Urinary bladder (tissue), 4 donors: ENCODE results near the gene TBX6. TPM values are rescaled to one million over a fixed set of nuclear protein-coding genes. Genes with fewer than 3 reads are reported as not detected.
"Not testable (repeated sequence)": the region's sequence is repeated elsewhere in the genome, so short reads cannot be mapped to it uniquely, and the experiment has no call there.

Experiments used
- DNase-seq: peaks from one replicate; pipeline ENCODE4 v3.0.0-alpha.2; 2015; ENCODE audit errors: extremely low spot score
- H3K27ac ChIP-seq: one replicate; pipeline ENCODE4 v1.5.1; 2013; ENCODE audit warnings: low read depth, mild to moderate bottlenecking, moderate library complexity
- H3K36me3 ChIP-seq: one replicate; pipeline ENCODE4 v1.6.1; 2013; ENCODE audit warnings: mild to moderate bottlenecking, moderate library complexity; ENCODE audit not compliant: insufficient read depth
- H3K4me1 ChIP-seq: one replicate; pipeline ENCODE4 v1.6.1; 2013; ENCODE audit warnings: mild to moderate bottlenecking, moderate library complexity; ENCODE audit not compliant: insufficient read depth
- H3K4me3 ChIP-seq: one replicate; pipeline ENCODE4 v1.5.1; 2013; ENCODE audit warnings: low read depth, low read length
- WGBS: extraction: QIAGEN DNeasy Blood & Tissue Kit; methylation state at CpG from one replicate; pipeline ENCODE4 v1.1.7; 2013; 5-methylcytosine and 5-hydroxymethylcytosine counted together
- polyA plus RNA-seq: library from polyadenylated mRNA; stranded (reverse); fragments of 200-250 nt; gene quantifications from one replicate; pipeline ENCODE4 v1.2.3, GENCODE V29; 2013
- total RNA-seq: library from RNA; depleted of rRNA; stranded (reverse); fragments of >200 nt; gene quantifications from one replicate; pipeline ENCODE4 v1.2.3, GENCODE V29; 2014
- donor health status: healthy with polysubstance abuse.
- donor health status: healthy.

TBX6 gene
- total RNA-seq, result 0.79 TPM
- polyA plus RNA-seq, result 2.2 TPM

DNA sequence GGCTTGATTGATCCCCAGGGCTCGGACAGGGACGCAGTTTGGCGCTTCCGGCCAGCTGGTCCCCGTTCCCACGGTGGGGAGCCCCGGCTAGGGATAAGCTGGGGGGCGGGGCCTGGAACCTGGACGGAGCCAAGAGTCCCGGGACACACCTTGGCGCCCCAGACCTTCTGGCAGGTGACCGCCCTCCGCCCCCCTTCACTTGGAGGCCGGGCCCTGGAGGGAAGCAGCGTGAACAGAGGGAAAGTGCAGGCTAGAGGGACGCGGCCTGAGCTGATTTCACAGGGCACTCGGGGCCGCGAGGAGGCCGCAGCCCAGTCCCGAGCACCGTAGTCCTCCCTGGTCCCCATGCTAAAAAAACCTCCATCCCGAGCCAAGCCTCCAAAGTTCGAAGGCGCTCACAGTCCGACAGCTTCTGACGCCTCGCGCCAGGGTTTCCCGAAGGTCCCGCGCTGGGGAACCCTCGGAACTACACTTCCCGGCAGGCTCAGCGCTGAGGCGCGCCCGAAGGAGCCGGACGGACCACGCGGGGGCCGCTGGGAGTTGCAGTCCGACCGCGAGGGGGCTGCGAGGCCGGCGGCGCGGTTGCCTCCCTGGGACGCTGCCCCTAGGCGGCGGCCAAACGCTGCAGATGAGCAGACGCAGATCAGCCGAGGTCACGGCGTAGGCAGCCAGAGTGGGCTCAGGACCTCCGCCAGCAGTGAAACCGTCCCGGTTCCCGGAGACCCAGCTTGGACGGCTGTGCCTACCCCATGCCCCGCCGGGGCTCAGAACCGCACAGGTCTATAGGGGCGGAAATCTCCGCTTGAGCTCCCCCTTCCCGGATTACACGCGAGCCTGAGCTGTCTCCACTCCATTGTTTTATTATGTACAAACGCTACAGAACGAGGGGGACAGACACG, at the start of gene TBX6:
Gene TBX6, minus strand, starts transcription at position 451 of the 899 bp plus-strand sequence. CDS start 731 bp downstream, outside the sequence.
- peak within 1 kb of the TSS; percentile 34 for H3K4me3 ChIP-seq
- WGBS, result under 1% methylated on average over 76 of the region's 76 CpGs
- H3K27ac ChIP-seq, result peak within 1 kb of the TSS; percentile 77
- DNase-seq, result peak; percentile 79
- no peaks in the 10 kb centered on the region for H3K4me1 ChIP-seq
- H3K36me3 ChIP-seq, result no peaks in the 10 kb centered on the region

GRCh38 chr16:30139583-30140481, 48.1 kb upstream of the TBX6 start:
- 72% methylated on average over 13 of the region's 13 CpGs for WGBS
- H3K4me1 ChIP-seq, result no peaks in the 10 kb centered on the region
- no peak for DNase-seq

GRCh38 chr16:30137897-30138296, 46.2 kb upstream of the TBX6 start:
- Histone ChIP-seq H3K27ac (no peak overlapping the region), H3K4me3 (no peak overlapping the region), H3K36me3 (no peaks in the 10 kb centered on the region), H3K4me1 (no peaks in the 10 kb centered on the region)
- DNase-seq, result no peak
- WGBS, result 66% methylated on average over 8 of the region's 8 CpGs

More at GRCh38 chr16:30139583-30140481, 48.1 kb upstream of the TBX6 start:
- H3K4me3 ChIP-seq, result no peak overlapping the region
- no peaks in the 10 kb centered on the region for H3K36me3 ChIP-seq
- no peak overlapping the region for H3K27ac ChIP-seq

DNA sequence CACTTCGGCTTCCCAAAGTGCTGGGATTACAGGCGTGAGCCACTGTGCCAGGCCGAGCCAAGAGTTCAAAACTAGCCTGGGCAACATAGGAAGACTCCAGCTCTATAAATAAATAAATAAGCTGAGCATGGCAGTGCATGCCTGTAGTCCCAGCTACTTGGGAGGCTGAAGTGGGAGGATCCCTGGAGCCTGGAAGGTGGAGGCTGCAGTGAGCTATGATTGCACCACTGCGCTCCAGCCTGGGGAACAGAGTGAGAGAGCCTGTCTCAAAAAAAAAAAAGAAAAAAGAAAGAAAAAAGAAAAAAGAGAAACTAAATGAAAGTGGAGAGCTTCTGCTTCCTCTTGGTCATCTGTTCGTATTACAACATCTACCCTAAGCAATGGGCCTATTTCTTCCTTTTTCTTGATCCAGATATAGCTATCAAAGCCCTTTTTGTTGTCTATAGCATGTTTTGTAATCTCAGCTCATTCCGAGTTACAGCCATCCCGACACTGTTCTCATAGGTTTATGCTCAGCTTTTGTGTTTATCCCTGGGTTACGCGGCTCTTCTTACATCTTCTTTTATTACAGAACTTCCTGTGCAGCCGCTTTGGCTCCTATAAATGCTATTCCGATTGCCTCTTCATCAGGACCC, 45.4 kb upstream of the TBX6 start:
- H3K4me3 ChIP-seq, result no peak overlapping the region
- no peak for DNase-seq
- no peak overlapping the region for H3K27ac ChIP-seq
- no peaks in the 10 kb centered on the region for H3K36me3 ChIP-seq
- no peaks in the 10 kb centered on the region for H3K4me1 ChIP-seq
- 58% methylated on average over 11 of the region's 11 CpGs for WGBS

GRCh38 chr16:30132591-30132990, 40.9 kb upstream of the TBX6 start:
- H3K36me3 ChIP-seq, result no peaks in the 10 kb centered on the region
- WGBS, result 74% methylated on average over 3 of the region's 3 CpGs
- no peak for DNase-seq
- no peak overlapping the region for H3K4me3 ChIP-seq
- no peaks in the 10 kb centered on the region for H3K4me1 ChIP-seq
- no peak overlapping the region for H3K27ac ChIP-seq

- Histone ChIP-seq H3K4me3 (no peak overlapping the region), H3K36me3 (no peaks in the 10 kb centered on the region), H3K27ac (no peak overlapping the region), H3K4me1 (no peaks in the 10 kb centered on the region)
- DNase-seq, result no peak
- 54% methylated on average over 4 of the region's 4 CpGs for WGBS
Measured at GRCh38 chr16:30131869-30132475, 40.2 kb upstream of the TBX6 start.

DNA sequence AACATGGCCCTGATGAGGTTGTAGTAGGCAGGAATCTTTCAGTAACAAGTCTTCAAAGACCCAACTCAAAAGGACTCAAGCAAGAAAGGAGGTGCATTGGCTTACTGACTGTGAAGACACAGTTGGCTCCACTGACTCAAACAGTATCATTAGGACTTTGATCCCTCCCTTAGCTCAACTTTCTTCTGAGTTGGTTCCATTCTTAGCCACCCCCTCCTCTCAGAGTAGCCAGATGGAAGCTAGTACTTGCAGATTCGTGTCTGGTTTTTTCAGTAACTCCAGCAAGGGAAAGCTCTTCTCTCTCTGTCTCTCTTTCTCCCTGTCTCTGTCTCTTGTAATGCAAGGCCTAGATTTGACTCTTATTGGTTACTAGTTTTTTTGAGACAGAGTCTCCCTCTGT, 36.3 kb upstream of the TBX6 start:
- no peak overlapping the region for H3K27ac ChIP-seq
- H3K4me3 ChIP-seq, result no peak overlapping the region
- no peaks in the 10 kb centered on the region for H3K4me1 ChIP-seq
- no peak for DNase-seq
- no peaks in the 10 kb centered on the region for H3K36me3 ChIP-seq
- WGBS, result 80% methylated on average over 1 of the region's 1 CpG

- H3K4me1 ChIP-seq, H3K27ac ChIP-seq, DNase-seq, H3K36me3 ChIP-seq, H3K4me3 ChIP-seq: not testable (repeated sequence)
- WGBS, result 92% methylated on average over 9 of the region's 9 CpGs
Measured at GRCh38 chr16:30125690-30126089, 34.0 kb upstream of the TBX6 start.

DNA sequence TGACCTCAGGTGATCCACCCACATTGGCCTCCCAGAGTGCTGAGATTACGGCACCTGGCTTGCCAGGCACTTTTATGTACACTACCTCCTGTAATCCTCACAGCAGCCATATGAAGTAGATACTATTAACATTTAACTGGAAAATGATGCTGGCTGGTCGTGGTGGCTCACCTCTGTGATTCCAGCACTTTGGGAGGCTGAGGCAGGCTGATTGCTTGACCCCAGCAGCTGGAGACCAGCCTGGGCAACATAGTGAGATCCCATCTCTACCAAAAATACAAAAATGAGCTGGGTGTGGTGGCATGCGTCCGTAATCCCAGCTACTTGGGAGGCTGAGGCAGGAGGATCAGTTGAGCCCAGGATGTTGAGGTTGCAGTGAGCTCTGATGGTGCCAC, 33.3 kb upstream of the TBX6 start:
- no peak overlapping the region for H3K27ac ChIP-seq
- no peak overlapping the region for H3K4me3 ChIP-seq
- no peaks in the 10 kb centered on the region for H3K36me3 ChIP-seq
- DNase-seq, result no peak
- WGBS, result 91% methylated on average over 4 of the region's 4 CpGs
- no peaks in the 10 kb centered on the region for H3K4me1 ChIP-seq

DNA sequence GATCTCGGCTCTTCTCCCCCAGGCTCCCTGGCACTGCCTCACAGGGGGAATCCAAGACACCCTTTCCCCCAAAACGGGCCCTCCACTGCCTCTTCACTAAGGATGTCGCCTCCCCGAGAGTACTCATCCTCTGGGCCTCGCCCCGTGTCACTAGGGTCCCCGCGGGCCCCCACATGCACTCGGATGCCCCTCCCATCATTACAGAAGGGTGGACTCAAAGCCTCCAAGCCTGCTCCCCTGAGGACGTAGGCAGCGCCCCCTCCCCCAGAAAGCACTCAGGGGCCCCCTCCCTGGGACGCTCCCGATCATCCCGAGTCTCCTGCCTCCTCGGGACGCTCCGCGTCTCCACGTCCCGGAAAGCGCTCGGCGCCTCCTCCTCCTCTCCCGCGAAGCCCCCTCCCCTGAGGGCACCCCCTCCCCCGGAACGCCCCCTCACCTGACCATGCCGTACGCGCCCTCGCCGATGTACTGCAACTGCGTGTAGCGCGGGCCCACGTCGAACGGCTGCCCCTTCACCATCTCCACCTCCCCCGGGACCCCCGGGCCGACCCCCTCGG, 31.0 kb upstream of the TBX6 start:
- WGBS, result under 1% methylated on average over 42 of the region's 42 CpGs

DNA sequence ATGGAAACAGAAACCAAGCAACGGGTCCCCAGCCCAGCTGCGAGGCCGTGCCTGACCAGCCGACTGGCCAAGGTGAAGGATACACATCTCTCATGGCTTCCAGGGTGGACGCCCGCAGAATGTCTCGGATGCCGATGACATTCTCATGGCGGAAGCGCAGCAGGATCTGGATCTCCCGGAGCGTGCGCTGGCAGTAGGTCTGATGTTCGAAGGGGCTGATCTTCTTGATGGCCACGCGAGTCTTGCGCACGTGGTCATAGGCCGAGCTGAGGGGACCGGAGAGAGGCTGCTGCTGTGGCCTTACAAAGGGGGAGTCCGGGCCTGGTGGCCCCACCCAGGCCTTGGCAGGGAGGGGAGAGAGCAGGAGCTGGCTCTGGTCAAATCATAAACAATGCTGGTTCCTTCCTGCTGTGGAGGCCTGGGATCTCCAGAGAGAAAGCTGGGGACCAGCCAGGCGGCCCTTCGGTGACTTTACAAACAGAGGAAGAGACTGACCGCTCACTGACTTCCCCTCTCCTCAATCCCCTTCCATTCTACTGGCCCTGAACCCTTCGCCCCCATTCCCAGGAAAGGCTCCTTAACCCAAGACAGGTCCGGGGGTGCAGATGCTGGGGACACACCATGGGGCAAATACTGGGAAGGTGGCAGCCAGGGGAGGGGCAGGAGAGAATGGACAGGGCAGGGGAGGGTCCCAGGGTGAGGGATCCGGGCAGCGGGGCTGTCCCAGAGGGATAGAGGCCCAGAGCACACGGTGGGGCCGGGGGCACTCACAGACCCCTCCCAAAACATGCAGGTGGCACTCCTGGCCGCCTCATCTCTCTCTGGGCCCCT, 30.2 kb upstream of the TBX6 start:
- H3K27ac ChIP-seq, result peak overlapping the region; percentile 87
- no peak for DNase-seq
- H3K4me1 ChIP-seq, result no peaks in the 10 kb centered on the region
- H3K36me3 ChIP-seq, result no peaks in the 10 kb centered on the region
- 30% methylated on average over 31 of the region's 31 CpGs for WGBS
- H3K4me3 ChIP-seq, result peak overlapping the region; percentile 95

More for the DNA sequence above, 31.0 kb upstream of the TBX6 start:
- DNase-seq, result no peak
- Histone ChIP-seq H3K4me1 (no peaks in the 10 kb centered on the region), H3K27ac (peak overlapping the region; percentile 87), H3K36me3 (no peaks in the 10 kb centered on the region), H3K4me3 (peak overlapping the region; percentile 95)
